Measurements from ENCODE around the gene NRP1.

DNA sequence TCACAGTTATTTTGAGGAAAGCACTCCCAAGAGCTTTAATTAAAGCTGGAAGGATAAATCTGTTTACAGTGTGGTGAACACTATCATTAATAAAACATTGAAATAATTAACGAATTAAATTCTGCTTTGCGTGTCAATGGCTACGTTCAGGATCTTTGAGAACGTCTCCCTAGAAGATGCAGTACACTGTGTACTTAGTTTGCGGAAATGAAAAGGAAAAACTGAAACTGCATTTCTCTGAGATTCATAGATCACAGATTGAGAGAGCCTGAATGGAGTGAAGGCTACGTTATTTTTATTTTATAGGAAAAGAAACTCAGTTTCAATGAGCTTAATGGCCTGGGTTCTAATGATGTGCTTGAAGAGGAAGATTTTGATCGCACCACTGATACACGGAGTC lies 85.3 kb downstream of the NRP1 start:
- no peak for TF ChIP-seq TFCP2L1 (CRISPR knock-in tag; IDR thresholded peaks at IDR 0.05)
- no peak for TF ChIP-seq KDM5A (IDR thresholded peaks at IDR 0.05)
